ENCODE measurements around the gene PSMD8.

The PSMD8 gene

GRCh38 chr19:38417146-38417543, 42.8 kb downstream of the PSMD8 start:
- Histone ChIP-seq H3K36me3 (peaks cover 0 to 77% (median 0%) of the 10 kb centered on the region in 11 experiments; a peak in 6 of 22 replicates), H3K9me3 (replicated peaks in 1 of 11) (no peaks in the 10 kb centered on the region), H3K4me1 (peaks cover 19 to 27% (median 22%) of the 10 kb centered on the region in 10 experiments), H3K4me3 (peak overlapping the region in 2 of 10 experiments; percentile 52 to 57; a peak in 2 of 20 replicates), H3K27me3 (no peaks in the 10 kb centered on the region), H3K9ac (peak overlapping the region in 3 of 11 experiments; percentile 7 to 54 (median 23); a peak in 3 of 22 replicates), H3K4me2 (peak overlapping the region; percentile 86 to 96 (median 92)), H3K27ac (peak overlapping the region in 4 of 11 experiments; percentile 17 to 54 (median 20); a peak in 6 of 22 replicates), H4K20me1 (peaks cover 0 to 3% (median 0%) of the 10 kb centered on the region in 11 experiments; a peak in 4 of 22 replicates)
- no peak for TF ChIP-seq Cebpa-rat (IDR thresholded peaks at IDR 0.05)

GRCh38 chr19:38417544-38418506, 43.5 kb downstream of the PSMD8 start:
- no peaks in the 10 kb centered on the region for H3K27me3 ChIP-seq
- H3K4me2 ChIP-seq, result peak overlapping the region; percentile 86 to 96 (median 92)
- peak overlapping the region in 5 of 11 experiments; percentile 17 to 57 (median 40); a peak in 8 of 22 replicates for H3K27ac ChIP-seq
- H3K36me3 ChIP-seq, result peaks cover 0 to 73% (median 0%) of the 10 kb centered on the region in 11 experiments; a peak in 6 of 22 replicates
- peaks cover 0 to 7% (median 0%) of the 10 kb centered on the region in 11 experiments; a peak in 4 of 22 replicates for H4K20me1 ChIP-seq
- no peak for TF ChIP-seq Cebpa-rat (IDR thresholded peaks at IDR 0.05)
- H3K9me3 ChIP-seq (replicated peaks in 1 of 11), result no peaks in the 10 kb centered on the region
- peaks cover 21 to 33% (median 26%) of the 10 kb centered on the region in 10 experiments for H3K4me1 ChIP-seq
- H3K9ac ChIP-seq, result peak overlapping the region in 9 of 11 experiments; percentile 27 to 54 (median 42); a peak in 11 of 22 replicates
- peak overlapping the region; percentile 36 to 65 (median 53); a peak in 18 of 20 replicates for H3K4me3 ChIP-seq

GRCh38 chr19:38420935-38421334, 46.6 kb downstream of the PSMD8 start:
- no peak for TF ChIP-seq Cebpa-rat (IDR thresholded peaks at IDR 0.05)
- H3K27me3 ChIP-seq, result no peaks in the 10 kb centered on the region
- no peak overlapping the region for H3K4me2 ChIP-seq
- peaks cover 37 to 64% (median 45%) of the 10 kb centered on the region in 10 experiments for H3K4me1 ChIP-seq
- H3K9ac ChIP-seq, result no peak overlapping the region
- no peak overlapping the region for H3K4me3 ChIP-seq
- peaks cover 0 to 42% (median 0%) of the 10 kb centered on the region in 11 experiments; a peak in 6 of 22 replicates for H3K36me3 ChIP-seq
- H4K20me1 ChIP-seq, result peaks cover 0 to 7% (median 0%) of the 10 kb centered on the region in 11 experiments; a peak in 5 of 22 replicates
- no peak overlapping the region for H3K27ac ChIP-seq
- H3K9me3 ChIP-seq (replicated peaks in 1 of 11), result no peaks in the 10 kb centered on the region

GRCh38 chr19:38421856-38422255, 47.5 kb downstream of the PSMD8 start:
- H3K27ac ChIP-seq, result no peak overlapping the region
- H3K9me3 ChIP-seq (replicated peaks in 1 of 11), result no peaks in the 10 kb centered on the region
- peaks cover 0 to 7% (median 0%) of the 10 kb centered on the region in 11 experiments; a peak in 5 of 22 replicates for H4K20me1 ChIP-seq
- peaks cover 0 to 33% (median 0%) of the 10 kb centered on the region in 11 experiments; a peak in 6 of 22 replicates for H3K36me3 ChIP-seq
- peaks cover 45 to 67% (median 53%) of the 10 kb centered on the region in 10 experiments for H3K4me1 ChIP-seq
- no peaks in the 10 kb centered on the region for H3K27me3 ChIP-seq
- H3K4me3 ChIP-seq, result no peak overlapping the region
- H3K9ac ChIP-seq, result no peak overlapping the region
- TF ChIP-seq Cebpa-rat (IDR thresholded peaks at IDR 0.05), result no peak
- peak overlapping the region in 2 of 11 experiments; percentile 99; a peak in 1 of 22 replicates for H3K4me2 ChIP-seq

- no peak overlapping the region for H3K4me3 ChIP-seq
- H3K4me1 ChIP-seq, result peaks cover 46 to 67% (median 53%) of the 10 kb centered on the region in 10 experiments
- H3K4me2 ChIP-seq, result peak overlapping the region in 6 of 11 experiments; percentile 39 to 99 (median 55); a peak in 9 of 22 replicates
- no peaks in the 10 kb centered on the region for H3K9me3 ChIP-seq (replicated peaks in 1 of 11)
- H4K20me1 ChIP-seq, result peaks cover 0 to 7% (median 0%) of the 10 kb centered on the region in 11 experiments; a peak in 5 of 22 replicates
- H3K36me3 ChIP-seq, result peaks cover 0 to 31% (median 0%) of the 10 kb centered on the region in 11 experiments; a peak in 6 of 22 replicates
- TF ChIP-seq Cebpa-rat (IDR thresholded peaks at IDR 0.05), result no peak
- peak overlapping the region in 1 of 11 experiments; percentile 56; a peak in 2 of 22 replicates for H3K9ac ChIP-seq
- H3K27me3 ChIP-seq, result no peaks in the 10 kb centered on the region
- H3K27ac ChIP-seq, result no peak overlapping the region
These were observed 48.1 kb downstream of the PSMD8 start for GRCh38 chr19:38422438-38422837.

- H3K9ac ChIP-seq, result no peak overlapping the region; a peak in 1 of 22 replicates
- H3K9me3 ChIP-seq (replicated peaks in 1 of 11), result no peaks in the 10 kb centered on the region
- H4K20me1 ChIP-seq, result peaks cover 0 to 7% (median 0%) of the 10 kb centered on the region in 11 experiments; a peak in 5 of 22 replicates
- peaks cover 0 to 31% (median 0%) of the 10 kb centered on the region in 11 experiments; a peak in 6 of 22 replicates for H3K36me3 ChIP-seq
- no peaks in the 10 kb centered on the region for H3K27me3 ChIP-seq
- no peak overlapping the region for H3K27ac ChIP-seq
- H3K4me2 ChIP-seq, result peak overlapping the region in 5 of 11 experiments; percentile 96 to 99 (median 99); a peak in 8 of 22 replicates
- TF ChIP-seq Cebpa-rat (IDR thresholded peaks at IDR 0.05), result no peak
- H3K4me1 ChIP-seq, result peaks cover 38 to 65% (median 40%) of the 10 kb centered on the region in 10 experiments
- H3K4me3 ChIP-seq, result peak overlapping the region in 2 of 10 experiments; percentile 73 to 75; a peak in 3 of 20 replicates
These were observed 49.9 kb downstream of the PSMD8 start for GRCh38 chr19:38424272-38424671.

GRCh38 chr19:38425222-38425809, 50.9 kb downstream of the PSMD8 start:
- Histone ChIP-seq H3K4me1 (peaks cover 39 to 66% (median 45%) of the 10 kb centered on the region in 10 experiments), H3K27ac (peak overlapping the region in 10 of 11 experiments; percentile 40 to 80 (median 70); a peak in 20 of 22 replicates), H3K36me3 (peaks cover 0 to 21% (median 0%) of the 10 kb centered on the region in 11 experiments; a peak in 6 of 22 replicates), H3K4me2 (peak overlapping the region; percentile 85 to 99 (median 97)), H4K20me1 (peaks cover 0 to 7% (median 0%) of the 10 kb centered on the region in 11 experiments; a peak in 5 of 22 replicates), H3K9me3 (replicated peaks in 1 of 11) (no peaks in the 10 kb centered on the region), H3K4me3 (peak overlapping the region; percentile 17 to 75 (median 58); a peak in 18 of 20 replicates), H3K27me3 (no peaks in the 10 kb centered on the region), H3K9ac (peak overlapping the region; percentile 21 to 84 (median 66); a peak in 20 of 22 replicates)
- TF ChIP-seq Cebpa-rat (IDR thresholded peaks at IDR 0.05), result no peak
